Small intestine (tissue), 7 donors: ENCODE measurements around the gene SUN1. TPM values are rescaled to one million over a fixed set of nuclear protein-coding genes. Genes with fewer than 3 reads are reported as not detected.

Experiments
- DNase-seq, 2 donors: peaks; one replicate each; pipeline versions ENCODE4 v3.0.0 to v3.0.0-alpha.2; 2013
- FAIRE-seq: peaks from 2 replicates; lab custom pipeline; 2012; peaks lifted over from hg19 to GRCh38; lab: Jason Lieb, UNC
- H3K27ac ChIP-seq, 3 donors: one replicate each; pipeline ENCODE4 v1.5.1; 2013; ENCODE audit warnings: low read length in 2 of 3, mild to moderate bottlenecking in 2 of 3, control low read depth in 1 of 3, inconsistent platforms in 1 of 3, low read depth in 1 of 3, moderate library complexity in 1 of 3
- H3K27me3 ChIP-seq, 3 donors: one replicate each; pipeline ENCODE4 v1.6.1; 2013; ENCODE audit warnings: low read length in 3 of 3, inconsistent platforms in 1 of 3; ENCODE audit not compliant: control insufficient read depth in 3 of 3, insufficient read depth in 3 of 3
- H3K36me3 ChIP-seq, 3 donors: one replicate each; pipeline ENCODE4 v1.6.1; 2013; ENCODE audit warnings: low read length in 3 of 3, inconsistent platforms in 1 of 3, low read depth in 1 of 3, mild to moderate bottlenecking in 1 of 3, moderate library complexity in 1 of 3; ENCODE audit not compliant: control insufficient read depth in 3 of 3, insufficient read depth in 2 of 3
- H3K4me1 ChIP-seq, 3 donors: one replicate each; pipeline ENCODE4 v1.6.1; 2013; ENCODE audit warnings: low read length in 2 of 3, inconsistent platforms in 1 of 3, low read depth in 1 of 3, mild to moderate bottlenecking in 1 of 3, moderate library complexity in 1 of 3; ENCODE audit not compliant: control insufficient read depth in 3 of 3, insufficient read depth in 2 of 3
- H3K4me3 ChIP-seq, 3 donors: one replicate each; pipeline ENCODE4 v1.5.1; 2013; ENCODE audit warnings: low read length in 3 of 3, control low read depth in 1 of 3, inconsistent platforms in 1 of 3, low read depth in 1 of 3, mild to moderate bottlenecking in 1 of 3, moderate library complexity in 1 of 3
- H3K9me3 ChIP-seq, 2 donors: one replicate each; pipeline ENCODE4 v1.6.1; 2013; ENCODE audit warnings: low read depth in 1 of 2, low read length in 1 of 2; ENCODE audit not compliant: control insufficient read depth in 2 of 2, insufficient read depth in 1 of 2
- WGBS, 3 donors: extraction: QIAGEN DNeasy Blood & Tissue Kit; methylation state at CpG; one replicate each; pipeline ENCODE4 v1.1.7; 2013; 5-methylcytosine and 5-hydroxymethylcytosine counted together
- polyA plus RNA-seq, 4 donors: library from polyadenylated mRNA; stranded (reverse) in 3 of 4; unstranded in 1 of 4; fragments of 200-250 nt in 3 of 4; fragments of 120-200 nt in 1 of 4; gene quantifications; one replicate each; pipeline versions ENCODE4 v1.2.1 to v1.2.3, GENCODE V29; 2013
- donor health status: healthy with polysubstance abuse.
- donor health status: control.
- donor health status: control.
- donor health status: Bipolar disorder and iron deficiency.
- donor health status: healthy.

The SUN1 gene
- polyA plus RNA-seq, 4 donors = 41.6 to 105 (median 61.2) TPM

DNA sequence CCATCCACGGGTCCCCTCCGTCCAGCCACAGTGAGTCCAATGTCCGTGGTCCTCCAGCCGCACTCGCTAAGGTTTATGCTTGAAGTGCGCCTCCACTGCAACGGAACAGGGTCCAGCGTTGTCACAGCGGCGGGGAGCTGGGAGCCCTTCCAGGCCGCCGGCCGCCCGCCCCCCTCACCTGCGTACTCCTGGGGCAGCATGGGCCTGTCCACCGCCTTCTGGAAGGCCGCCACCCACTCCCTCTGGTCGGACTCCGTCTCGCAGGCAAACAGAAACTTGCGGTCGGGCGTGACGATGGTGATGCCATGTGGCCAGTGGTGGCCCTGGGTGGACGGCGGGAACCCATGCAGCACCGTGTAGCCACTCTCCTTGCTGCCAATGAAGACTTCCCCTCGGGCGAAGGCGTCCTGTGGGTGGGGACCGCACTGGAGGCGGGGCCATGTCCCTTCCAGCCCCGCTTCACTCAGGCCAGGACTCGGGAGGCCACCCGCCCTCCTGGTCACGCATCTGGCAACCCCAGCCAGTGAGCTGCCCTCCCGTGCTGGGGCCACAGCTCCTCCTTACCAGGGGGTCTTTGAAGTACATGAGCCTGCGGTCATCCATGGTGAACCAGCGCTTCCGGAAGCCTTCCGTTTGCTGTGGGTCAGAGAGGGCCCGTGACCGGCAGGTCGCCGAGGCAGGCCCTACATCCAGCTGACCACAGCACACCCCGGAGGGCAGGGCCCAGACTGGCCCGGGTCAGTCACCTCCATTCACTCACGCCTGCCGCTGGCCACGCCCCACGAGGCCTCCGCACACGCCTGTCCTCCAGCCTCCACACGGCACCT, 66.8 kb downstream of the SUN1 start:
- Histone ChIP-seq H3K27ac (no peak overlapping the region), H3K27me3 (no peaks in the 10 kb centered on the region), H3K9me3 (peaks cover 0 to 15% of the 10 kb centered on the region in 2 donors), H3K36me3 (peaks cover 20 to 92% (median 21%) of the 10 kb centered on the region in 3 donors), H3K4me1 (peaks cover 0 to 11% (median 0%) of the 10 kb centered on the region in 3 donors), H3K4me3 (no peak overlapping the region)
- no peak for DNase-seq
- no peak for FAIRE-seq
- WGBS, 3 donors = 88 to 92% (median 89%) methylated on average over 48 to 54 of the region's 54 CpGs

DNA sequence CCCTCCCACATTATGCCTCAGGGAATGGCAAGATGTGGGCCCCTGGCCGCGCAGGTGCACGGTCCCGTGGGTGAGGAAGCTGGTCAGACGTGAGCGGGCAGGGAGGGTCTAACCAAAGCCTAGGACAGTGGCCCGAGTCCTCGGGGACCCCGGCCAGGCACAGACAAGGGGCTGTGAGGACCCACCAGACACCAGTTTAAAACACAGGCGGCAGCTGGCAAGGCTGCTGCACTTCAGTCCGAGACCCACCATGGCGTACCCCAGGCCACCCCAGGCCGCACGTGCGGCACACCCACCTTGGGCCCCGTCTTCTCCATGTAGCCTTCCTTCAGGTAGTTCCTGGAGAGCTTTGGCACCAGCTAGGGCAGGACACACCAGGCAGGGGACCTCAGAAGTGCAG, 67.5 kb downstream of the SUN1 start:
- 94 to 96% (median 94%) methylated on average over 16 of the region's 16 CpGs for WGBS, 3 donors
- no peak overlapping the region for H3K4me3 ChIP-seq
- no peak overlapping the region for H3K27ac ChIP-seq
- H3K9me3 ChIP-seq = peaks cover 0 to 15% of the 10 kb centered on the region in 2 donors
- DNase-seq (no peak), FAIRE-seq (no peak)
- H3K36me3 ChIP-seq = peaks cover 19 to 92% (median 21%) of the 10 kb centered on the region in 3 donors
- H3K4me1 ChIP-seq = peaks cover 0 to 11% (median 0%) of the 10 kb centered on the region in 3 donors
- no peaks in the 10 kb centered on the region for H3K27me3 ChIP-seq

DNA sequence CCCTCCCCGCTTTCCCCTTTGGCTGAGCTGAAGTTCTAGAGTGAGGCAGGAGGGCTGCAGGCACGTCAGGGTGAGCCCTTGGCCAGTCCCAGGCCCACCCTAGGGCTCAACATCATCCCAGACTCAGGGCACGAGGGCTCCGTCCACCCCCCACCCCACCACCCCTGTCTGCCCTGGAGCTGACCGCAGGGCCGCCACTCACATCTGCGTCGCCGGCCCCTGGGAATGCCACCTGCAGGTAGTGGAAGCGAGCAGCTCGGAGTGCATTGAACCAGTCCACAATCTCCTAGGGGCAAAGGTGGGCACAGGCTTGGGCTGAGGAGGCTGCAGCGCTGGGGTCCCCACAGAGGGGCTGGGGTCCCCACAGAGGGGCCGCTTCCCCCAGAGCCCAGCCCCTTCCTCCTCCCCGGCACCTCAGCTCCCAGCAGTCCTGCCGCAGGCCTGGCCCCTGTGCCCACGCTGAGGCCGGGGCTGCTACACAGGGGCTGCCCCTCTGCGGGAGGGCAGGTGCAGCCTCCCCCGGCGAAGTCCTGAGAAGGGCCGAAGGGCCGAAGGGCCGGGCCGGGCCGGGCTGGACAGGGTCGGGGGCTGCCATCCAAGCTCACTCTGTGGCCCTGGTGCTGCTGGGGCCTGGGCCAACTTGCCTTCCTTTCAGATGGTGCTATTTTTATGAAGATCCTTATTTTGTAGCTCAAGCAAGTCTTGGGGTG, 68.2 kb downstream of the SUN1 start:
- peaks cover 14 to 88% (median 16%) of the 10 kb centered on the region in 3 donors for H3K36me3 ChIP-seq
- DNase-seq (no peak), FAIRE-seq (no peak)
- no peaks in the 10 kb centered on the region for H3K27me3 ChIP-seq
- 82 to 87% (median 85%) methylated on average over 18 to 26 of the region's 26 CpGs for WGBS, 3 donors
- H3K4me1 ChIP-seq = peaks cover 0 to 11% (median 0%) of the 10 kb centered on the region in 3 donors
- no peak overlapping the region for H3K4me3 ChIP-seq
- peaks cover 0 to 8% of the 10 kb centered on the region in 2 donors for H3K9me3 ChIP-seq
- H3K27ac ChIP-seq = peak overlapping the region; percentile 37 to 90 (median 63)

- Histone ChIP-seq H3K4me1 (peaks cover 0 to 11% (median 0%) of the 10 kb centered on the region in 3 donors), H3K27ac (peak overlapping the region; percentile 37 to 90 (median 63)), H3K9me3 (peaks cover 0 to 3% of the 10 kb centered on the region in 2 donors), H3K4me3 (no peak overlapping the region), H3K27me3 (no peaks in the 10 kb centered on the region), H3K36me3 (peaks cover 9 to 83% (median 14%) of the 10 kb centered on the region in 3 donors)
- FAIRE-seq (no peak), DNase-seq (no peak)
- 40 to 58% (median 49%) methylated on average over 5 to 8 of the region's 8 CpGs for WGBS, 3 donors
These were observed 68.7 kb downstream of the SUN1 start for GRCh38 chr7:901041-901387.

GRCh38 chr7:901388-902154, 69.3 kb downstream of the SUN1 start:
- H3K36me3 ChIP-seq = peaks cover 8 to 77% (median 9%) of the 10 kb centered on the region in 3 donors
- H3K4me3 ChIP-seq = no peak overlapping the region
- FAIRE-seq = no peak
- DNase-seq = peak; percentile 93 to 98
- H3K27ac ChIP-seq = peak overlapping the region; percentile 37 to 90 (median 78)
- peaks cover 0 to 11% (median 0%) of the 10 kb centered on the region in 3 donors for H3K4me1 ChIP-seq
- no peaks in the 10 kb centered on the region for H3K27me3 ChIP-seq
- WGBS, 3 donors = 25 to 38% (median 30%) methylated on average over 18 to 24 of the region's 24 CpGs
- no peaks in the 10 kb centered on the region for H3K9me3 ChIP-seq

DNA sequence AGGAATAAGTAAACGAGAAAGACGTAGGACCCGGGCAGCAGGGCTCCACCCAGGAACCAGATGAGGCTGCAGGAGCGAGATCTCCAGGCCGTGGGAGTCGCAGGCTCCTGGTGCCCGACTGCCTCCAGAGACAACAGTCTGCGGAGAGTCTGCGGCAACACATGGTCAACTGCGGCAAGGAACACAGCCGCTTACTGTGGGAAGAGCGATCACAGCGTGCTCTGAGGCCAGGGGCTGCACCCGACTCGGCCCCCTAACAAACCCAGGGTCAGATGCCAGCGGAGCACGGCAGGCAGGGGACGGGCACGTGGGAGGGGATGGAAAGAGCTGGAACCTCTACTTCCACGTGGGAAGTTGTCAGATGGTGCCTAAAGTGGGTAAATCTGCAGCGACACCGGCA, 70.7 kb downstream of the SUN1 start:
- FAIRE-seq = no peak
- H3K4me1 ChIP-seq = peaks cover 0 to 11% (median 0%) of the 10 kb centered on the region in 3 donors
- no peaks in the 10 kb centered on the region for H3K9me3 ChIP-seq
- no peaks in the 10 kb centered on the region for H3K27me3 ChIP-seq
- H3K27ac ChIP-seq = no peak overlapping the region
- H3K4me3 ChIP-seq = no peak overlapping the region
- no peak for DNase-seq
- H3K36me3 ChIP-seq = peaks cover 3 to 77% (median 8%) of the 10 kb centered on the region in 3 donors
- WGBS, 3 donors = 88 to 93% (median 92%) methylated on average over 22 of the region's 22 CpGs

DNA sequence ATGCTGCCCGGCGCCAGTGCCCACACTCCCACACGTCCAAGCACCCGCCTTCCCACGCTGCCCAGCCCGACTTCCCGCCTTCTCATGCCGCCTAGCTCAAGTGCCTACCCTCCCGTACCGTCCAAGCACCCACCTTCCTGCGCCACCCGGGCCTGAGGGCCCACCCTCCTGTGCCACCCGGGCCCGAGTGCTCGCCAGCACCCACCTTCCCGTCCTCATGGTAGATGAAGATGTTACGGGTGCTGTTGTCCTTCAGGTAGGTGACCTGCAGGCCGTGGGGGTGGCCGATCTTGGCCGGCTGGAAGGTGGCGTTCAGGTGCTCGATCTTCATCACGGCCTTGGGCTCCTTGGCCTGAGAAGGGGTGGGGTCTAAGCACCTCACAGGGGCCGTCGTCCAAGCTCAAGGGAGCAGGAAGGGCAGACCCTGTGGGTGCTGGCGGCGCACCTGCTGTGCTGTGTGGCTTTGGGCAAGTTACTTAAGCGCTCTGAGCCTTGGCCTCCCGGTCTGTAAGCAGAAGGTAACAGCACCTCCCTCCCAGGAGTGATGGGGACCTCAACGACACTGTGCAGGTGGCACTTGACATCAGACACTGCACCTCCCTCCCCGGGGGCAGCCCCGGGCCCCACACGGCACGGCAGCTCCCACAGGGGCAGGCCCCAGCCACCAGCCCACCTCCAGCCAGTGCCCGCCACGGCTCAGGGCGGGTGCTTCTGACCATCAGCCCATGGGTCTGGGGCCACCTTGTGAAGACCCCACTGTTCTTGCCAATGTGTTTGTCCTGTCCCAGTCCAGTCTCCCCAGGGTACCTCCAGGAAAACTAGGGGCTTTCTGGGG, 71.9 kb downstream of the SUN1 start:
- Histone ChIP-seq H3K9me3 (no peaks in the 10 kb centered on the region), H3K4me1 (peaks cover 0 to 16% (median 0%) of the 10 kb centered on the region in 3 donors), H3K27ac (no peak overlapping the region), H3K27me3 (no peaks in the 10 kb centered on the region), H3K4me3 (no peak overlapping the region), H3K36me3 (peaks cover 3 to 71% (median 5%) of the 10 kb centered on the region in 3 donors)
- no peak for FAIRE-seq
- 88 to 91% (median 88%) methylated on average over 33 to 37 of the region's 37 CpGs for WGBS, 3 donors
- DNase-seq = no peak
